GM21723 (cell line): ENCODE measurements around the gene PIEZO1.
"Not testable (repeated sequence)": the region's sequence is repeated elsewhere in the genome, so short reads cannot be mapped to it uniquely, and the experiment has no call there.

Experiments used
- ATAC-seq: cut with Tn5 transposase; IDR thresholded peaks from one replicate; pipeline ENCODE4 v1.9.1; 2021; ENCODE audit warnings: mild to moderate bottlenecking, moderate library complexity; ENCODE audit not compliant: unreplicated experiment

PIEZO1 gene

DNA sequence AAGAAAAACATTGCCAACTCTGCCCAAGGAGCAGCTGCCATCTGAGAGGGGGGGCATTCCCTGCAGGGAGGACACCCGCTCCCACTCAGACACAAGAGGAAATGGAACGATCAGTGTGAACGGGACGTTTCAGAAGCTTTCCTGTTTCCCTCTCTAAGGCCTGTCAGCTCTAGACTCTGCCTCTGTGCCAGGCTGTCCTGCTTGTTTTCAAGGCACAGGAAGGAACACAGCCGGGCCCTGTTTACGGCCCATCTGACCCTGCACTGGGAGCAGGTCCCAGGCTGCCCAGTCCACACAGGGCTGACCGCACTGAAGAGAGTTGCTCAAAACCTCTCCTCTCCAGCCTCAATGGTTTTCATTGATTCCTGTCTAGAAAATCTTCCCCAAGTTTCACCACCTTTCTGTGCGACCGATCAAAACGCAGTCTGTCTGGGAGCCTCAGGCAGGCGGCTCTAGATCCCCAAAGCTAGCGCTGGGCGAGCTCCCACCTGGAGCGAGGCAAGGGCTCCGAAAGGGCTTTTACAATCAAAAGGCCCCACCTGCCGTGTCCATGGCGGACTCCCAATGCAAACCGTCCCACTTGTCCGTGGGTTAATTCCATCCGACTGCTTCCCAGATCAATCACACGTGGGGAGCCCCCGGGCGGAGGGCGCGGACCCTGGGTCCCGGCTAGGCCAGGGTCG is 1.5 kb downstream of the PIEZO1 start:
- no peak for ATAC-seq

DNA sequence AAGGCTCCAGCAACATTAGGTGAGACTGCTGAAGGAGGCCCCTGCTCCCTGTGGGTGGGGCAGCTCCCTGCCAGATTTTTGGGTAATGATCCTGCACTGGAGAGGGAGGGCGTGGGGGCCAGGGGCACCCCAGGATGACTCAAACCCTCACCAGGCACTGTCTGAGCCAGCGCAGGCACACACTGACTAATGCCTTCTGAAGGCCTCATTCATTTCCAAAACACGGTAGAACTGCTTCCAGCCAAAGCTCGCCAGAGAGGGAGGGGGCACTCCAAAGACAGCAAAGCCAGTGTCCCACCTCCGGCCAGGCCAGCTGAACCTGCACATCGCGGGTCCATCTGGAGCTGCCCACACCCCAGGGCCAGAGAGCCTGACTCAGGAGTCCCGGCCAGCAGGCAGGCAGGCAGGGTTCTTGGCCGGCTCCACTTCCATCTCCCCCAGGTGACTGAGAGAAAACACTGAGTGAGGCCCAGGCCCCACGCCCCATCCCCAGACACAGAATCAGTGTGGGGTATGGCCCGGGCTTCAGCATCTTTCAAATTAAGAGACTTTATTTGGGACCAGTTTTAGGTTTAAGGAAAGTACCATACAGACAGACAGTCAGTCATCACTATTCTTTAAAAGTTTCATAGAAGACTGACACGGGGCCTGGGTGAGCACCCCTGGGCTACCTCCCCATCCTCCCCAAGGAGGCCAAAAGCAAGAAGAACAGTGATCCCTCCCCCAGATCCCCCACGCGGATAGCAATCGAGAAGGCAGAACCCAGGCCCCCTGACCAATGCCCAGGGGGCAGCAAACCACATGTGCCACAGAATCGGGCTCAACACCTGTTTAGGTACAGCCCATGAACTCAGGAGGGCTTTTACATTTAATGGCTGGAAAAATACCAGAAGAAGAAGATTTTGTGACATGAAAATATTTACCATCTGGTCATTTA is 2.3 kb downstream of the PIEZO1 start:
- no peak for ATAC-seq

DNA sequence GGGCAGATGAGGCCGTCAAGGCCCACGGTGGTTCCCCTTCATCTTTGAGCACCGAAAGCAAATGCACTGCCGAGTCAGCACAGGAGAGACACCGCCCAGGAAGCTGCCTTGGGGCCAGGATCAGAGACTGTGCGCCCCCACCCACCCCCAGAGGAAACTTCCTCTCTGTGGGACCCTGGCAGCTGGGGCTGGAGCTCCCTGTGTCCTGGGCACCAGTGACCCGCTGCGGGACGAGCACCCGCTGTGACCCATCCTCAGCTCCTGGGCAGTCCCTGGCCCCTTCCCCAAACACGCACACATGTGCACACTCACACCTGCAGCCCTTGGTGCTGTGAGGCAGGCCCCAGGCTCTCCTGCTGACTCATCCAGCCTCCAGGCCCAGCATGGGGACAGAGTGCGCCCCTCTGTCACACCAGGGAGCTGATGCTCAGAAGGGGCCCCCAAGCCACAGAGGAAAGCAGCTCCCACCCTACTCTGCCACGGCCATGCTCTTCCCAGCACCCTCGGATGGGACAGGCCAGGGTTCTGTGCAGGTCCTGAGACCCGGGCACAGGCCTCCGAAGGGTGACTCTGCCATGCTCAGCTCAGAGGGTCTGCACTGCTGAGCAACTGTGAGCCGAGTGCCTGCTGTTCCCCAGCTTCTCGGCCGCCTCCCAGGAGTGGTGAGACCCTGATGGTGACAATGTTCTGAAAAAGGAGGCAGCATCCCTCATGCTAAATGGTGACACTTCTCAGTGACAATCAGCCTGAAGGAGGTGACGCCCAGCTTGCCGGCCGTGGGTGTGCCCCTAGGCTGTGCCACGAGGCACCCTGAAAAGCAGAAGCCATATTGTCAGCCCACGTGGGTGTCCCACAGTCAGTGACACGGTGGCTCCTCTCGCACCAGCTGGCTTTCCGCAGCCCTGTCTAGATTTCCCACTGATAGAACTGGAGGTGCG is 3.6 kb downstream of the PIEZO1 start:
- no peak for ATAC-seq

DNA sequence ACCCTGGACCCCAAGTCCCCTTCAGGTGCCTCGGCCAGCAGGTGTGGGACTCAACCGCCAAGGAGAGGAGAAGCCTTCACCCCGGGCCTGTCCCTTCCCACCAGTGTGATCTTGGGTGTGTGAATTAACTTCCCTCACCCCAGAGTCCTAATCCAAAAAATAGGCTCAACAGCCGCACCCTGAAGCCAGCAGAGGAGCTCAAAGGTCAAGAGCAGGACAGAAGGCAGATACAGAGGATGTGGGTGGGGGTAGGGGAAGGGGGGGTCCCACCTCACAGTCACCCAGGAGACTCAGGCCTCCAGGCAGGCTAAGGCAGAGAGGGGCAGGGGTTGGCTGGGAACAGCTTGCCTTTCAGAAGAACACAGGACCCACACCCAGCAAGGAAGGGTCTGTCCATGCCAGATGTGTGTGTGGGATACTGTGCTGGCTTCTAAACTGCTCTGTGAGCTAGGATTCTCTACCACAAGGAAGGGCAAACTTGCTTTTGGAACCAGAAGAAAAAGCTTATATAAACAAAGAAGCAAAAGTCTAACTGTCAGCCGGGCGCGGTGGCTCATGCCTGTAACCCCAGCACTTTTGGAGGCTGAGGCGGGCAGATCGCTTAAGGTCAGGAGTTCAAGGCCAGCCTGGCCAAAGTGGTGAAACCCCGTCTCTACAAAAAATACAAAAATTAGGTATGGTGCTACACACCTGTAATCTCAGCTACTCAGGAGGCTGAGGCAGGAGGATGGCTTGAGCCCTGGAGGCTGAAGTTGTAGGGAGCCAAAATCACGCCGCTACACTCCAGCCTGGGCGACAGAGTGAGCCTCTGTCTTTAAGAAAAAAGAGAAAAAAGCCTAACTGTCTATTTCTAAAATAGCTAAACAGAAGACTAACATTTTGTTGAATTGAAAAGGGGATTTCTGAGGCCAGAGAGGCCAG is 4.6 kb downstream of the PIEZO1 start:
- ATAC-seq: no peak

DNA sequence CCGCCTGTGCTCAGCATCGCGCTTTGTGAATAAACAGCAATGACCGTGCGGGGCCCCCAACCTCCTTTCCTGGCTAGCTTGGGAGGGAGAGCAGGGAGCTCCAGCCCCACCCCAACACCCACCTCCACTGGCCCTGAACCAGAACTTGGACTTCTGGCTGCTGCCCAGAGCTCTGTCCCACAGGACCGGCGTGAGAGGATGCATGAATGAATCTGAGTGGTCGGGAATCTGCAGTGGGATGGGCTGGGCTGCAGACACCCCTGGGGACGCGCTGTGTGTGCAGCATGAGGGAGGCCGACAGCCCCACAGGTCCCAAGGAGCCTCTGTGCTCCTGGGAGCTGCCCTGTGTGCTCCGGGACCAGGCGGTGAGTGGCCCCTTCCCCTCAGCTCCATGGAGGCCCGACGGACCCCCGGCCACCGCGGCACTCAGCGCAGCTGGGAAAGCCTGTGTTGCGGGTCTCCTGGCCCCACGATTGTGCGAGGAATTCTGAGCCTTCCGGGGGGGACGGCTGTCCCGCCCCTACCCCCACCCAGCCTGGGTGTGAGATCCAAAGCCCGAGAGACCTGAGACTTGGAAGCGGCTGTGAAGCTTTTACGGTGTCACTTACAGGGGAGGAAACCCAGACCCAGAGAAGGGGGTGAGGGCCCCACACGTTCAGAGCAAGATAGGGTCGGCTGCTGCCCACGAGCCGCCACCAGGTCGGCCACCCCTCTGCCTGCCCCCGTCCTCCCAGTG is 5.4 kb downstream of the PIEZO1 start:
- ATAC-seq: no peak

DNA sequence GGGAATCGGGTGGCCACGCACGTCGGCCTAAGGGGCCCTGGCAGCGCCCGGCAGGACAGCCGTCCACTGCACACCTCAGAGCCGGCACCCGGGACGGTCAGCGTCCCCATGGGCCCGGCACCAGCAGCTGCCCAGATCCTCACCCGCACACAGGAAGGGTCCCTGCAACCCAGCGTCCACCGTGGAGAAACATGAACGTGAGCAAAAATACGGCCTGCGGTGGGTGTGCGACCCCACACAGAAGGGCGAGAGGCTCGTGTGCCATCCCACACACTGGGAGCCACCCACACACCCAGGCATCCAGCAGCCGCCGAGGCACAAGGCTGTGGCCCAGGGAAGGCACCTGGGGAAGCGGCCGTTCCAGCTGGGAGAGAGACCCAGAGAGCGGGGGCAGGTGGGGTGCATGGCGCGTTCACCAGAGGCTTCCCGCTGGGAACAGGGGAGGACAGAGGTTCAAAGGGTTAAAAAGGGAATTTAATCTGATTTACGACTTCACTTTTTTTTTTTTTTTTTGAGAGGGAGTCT is 6.4 kb downstream of the PIEZO1 start:
- no peak for ATAC-seq

DNA sequence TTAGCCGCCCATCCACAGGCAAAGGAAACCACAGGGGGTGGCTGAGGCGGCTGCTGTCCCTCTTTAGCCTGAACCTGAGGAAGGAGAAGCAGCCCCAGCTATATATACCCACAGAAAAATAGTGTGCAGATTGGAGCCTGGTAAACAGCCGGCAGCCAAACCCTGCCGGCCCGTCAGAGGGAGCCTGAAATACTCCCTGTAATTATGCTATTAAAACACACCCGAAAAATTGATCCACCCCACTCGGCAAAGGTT is 6.8 kb downstream of the PIEZO1 start:
- no peak for ATAC-seq

DNA sequence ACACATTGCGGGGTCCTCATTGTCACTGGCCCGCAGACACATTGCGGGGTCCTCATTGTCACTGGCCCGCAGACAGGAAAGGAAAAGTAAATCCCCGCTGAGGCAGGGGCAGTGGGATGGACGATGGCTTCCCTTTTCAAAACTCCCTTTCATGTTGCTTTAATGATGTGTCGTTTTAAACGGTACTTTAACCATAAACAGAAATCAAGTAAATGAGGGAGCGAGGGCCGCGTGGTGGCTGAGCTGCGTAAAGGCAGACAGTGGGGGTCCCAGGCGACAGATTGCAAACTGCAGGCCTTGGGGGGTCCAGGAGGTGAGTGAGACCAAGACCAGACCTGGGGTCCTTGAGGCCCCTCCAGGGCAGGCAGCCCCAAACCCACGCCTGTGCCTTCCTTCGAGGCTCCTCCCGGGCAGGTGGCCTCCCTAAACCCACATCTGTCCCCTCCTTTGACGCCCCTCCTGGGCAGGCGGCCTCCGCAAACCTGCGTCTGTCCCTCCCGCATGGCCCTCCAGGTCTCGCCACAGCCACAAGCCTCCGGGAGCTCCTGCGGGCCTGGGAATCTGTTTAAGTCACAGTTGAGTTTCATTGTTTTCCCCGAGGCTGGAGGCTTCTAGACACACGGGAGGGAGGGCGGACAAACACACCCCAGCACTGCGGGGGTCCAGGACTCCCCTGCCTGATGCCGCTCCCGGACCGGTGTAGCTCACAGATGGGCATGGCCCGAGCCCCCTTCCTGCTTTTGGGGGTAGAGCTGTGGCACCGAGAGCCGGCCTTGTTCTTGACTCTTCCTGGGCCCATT is 7.3 kb downstream of the PIEZO1 start:
- no peak for ATAC-seq

DNA sequence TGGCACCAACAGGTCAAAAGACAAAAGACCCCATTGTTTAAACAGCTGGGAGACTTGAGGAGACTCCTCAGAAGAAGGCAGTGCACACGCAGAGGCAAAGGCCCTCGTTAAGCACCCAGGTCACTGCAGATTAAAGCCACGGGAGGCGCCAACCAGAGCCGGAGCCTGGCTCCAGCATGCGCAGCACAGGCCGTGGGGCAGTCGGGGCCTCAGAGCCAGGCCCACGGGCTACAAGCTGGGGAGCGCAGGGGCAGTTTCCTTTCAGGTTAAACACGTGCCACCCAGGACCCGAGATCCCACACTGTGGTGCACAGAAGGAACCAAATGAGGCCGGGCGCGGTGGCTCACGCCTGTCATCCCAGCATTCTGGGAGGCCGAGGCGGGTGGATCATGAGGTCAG is 9.2 kb downstream of the PIEZO1 start:
- no peak for ATAC-seq

DNA sequence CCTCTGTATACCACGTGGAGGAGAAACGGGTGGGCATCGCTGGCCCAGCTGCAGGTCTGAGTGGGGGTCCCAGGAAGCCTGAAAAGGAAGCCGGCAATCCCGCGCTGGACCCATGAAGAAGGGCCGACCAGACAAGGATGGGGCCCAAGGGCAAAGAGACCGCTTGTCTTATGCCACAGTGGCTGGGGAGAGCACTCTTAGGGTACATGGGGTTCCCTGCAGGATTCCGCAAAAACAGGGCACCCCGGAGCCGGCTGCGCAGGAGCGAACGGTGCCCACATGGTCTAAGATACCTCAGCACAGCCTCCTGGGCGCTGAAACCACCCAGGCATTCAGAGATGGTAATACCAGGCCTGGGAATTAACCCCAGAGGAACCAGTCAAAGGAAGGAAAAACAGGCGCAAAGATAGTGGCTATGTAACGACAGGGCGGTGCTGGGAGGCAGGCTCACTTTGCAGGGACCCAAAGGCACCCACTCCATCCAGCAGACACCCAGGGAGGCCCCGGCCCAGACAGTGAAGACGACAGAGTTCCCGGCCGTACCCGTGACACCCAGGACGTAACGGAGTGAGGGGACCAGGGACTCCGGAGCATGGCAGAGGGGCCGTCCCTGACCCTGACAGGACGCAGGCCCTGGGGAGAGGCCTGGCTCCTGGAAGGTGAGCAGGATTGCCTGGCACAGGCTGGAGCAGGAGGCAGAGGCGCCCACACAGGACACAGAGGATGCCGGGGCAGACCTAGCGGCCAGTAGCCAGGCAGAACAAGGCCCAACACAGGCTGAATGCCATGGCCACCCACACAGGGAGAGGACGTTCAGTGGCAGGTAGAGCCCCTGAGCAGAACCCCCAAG is 10.3 kb downstream of the PIEZO1 start:
- ATAC-seq: no peak

DNA sequence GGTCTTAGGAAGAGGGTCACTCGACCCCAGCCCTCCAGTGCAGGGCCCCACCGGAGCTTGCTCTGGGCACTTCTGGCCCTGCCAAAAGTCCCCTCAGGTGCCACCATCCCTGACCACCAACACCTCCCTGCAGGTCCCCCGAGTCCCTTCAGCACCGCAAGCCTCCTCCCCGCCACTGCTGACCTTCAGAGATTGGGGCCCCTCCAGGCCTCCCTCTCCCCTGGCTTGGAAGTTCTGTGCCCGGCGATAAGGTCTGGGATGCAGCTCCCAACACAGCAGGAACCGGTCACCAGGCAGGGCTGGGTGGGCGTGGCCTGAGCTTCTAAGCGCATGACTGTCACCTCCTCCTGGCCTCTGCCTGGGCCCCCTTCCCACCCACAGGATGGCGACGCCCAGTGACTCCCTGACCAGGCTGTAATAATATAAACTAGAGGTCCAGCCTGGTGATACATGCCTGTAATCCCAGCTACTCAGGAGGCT is 11.2 kb downstream of the PIEZO1 start:
- no peak for ATAC-seq

DNA sequence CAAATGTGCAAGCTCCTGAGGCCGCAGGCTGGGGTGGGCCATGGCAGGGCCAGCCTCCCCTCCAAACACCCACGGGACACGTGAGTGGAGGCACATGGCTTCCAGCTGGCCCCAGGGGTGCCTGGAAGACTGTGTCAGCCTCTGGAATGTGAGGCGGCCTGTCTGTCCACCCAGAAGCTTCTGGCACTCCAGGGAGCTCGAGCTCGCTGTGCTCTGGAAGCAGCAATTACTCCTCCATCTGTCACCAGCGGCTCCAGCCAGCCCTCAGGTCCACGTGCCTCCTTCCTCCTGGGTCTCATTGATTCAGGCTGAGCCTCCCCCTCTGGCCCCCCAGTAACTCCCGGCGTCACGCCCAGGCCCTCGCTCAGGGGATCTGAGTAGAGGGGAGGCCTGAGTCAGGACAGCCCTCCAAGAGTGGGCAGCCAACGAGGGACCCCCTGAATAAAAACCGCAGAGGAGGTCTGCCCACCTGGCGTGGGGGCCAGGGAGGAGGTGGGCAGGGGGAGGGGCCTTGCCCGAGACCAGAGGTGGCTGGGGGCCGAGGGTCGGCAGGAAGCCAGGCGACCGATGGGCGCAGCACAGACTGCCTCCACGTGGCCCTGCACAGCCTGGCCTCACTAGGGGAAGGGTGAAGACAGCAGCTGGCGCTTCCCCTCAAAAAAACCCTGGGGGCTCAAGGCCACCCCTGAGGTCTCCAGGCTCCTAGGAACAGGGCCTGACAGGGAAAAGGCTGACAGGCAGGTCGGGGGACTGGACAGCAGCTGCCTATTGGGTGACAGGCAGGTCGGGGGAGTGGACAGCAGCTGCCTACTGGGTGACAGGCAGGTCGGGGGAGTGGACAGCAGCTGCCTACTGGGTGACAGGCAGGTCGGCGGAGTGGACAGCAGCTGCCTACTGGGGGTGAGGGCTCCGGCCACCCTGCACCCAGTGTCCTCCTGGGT is 11.9 kb downstream of the PIEZO1 start:
- no peak for ATAC-seq

DNA sequence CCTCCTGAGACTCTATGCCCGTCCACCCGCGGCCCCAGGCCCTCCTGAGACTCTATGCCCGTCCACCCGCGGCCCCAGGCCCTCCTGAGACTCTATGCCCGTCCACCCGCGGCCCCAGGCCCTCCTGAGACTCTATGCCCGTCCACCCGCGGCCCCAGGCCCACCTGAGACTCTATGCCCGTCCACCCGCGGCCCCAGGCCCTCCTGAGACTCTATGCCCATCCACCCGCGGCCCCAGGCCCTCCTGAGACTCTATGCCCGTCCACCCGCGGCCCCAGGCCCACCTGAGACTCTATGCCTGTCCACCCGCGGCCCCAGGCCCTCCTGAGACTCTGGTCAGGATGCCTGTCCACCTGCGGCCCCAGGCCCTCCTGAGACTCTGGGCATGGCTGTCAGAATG is 13.2 kb downstream of the PIEZO1 start:
- ATAC-seq: not testable (repeated sequence)

DNA sequence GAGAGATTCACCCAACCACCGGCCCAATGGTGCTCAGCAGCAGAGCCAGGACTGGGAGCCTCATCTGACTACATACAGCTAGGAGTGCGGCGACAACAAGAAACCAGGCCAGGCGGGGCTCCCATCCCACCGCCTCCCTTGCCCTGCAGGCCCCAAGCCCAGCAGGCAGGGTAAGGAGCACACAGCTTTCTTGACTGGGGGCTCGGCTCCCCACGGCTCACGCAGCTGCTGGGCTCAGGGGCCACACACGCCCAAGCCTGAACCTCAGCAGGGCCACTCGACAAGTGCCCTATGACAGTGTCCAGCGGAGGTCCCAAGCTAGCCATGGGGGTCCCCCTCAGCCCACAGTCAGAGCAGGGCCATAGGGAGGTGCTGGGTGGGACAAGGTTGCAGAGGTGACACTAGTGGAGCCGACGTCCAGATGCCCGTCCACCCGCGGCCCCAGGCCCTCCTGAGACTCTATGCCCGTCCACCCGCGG is 13.7 kb downstream of the PIEZO1 start:
- no peak for ATAC-seq

DNA sequence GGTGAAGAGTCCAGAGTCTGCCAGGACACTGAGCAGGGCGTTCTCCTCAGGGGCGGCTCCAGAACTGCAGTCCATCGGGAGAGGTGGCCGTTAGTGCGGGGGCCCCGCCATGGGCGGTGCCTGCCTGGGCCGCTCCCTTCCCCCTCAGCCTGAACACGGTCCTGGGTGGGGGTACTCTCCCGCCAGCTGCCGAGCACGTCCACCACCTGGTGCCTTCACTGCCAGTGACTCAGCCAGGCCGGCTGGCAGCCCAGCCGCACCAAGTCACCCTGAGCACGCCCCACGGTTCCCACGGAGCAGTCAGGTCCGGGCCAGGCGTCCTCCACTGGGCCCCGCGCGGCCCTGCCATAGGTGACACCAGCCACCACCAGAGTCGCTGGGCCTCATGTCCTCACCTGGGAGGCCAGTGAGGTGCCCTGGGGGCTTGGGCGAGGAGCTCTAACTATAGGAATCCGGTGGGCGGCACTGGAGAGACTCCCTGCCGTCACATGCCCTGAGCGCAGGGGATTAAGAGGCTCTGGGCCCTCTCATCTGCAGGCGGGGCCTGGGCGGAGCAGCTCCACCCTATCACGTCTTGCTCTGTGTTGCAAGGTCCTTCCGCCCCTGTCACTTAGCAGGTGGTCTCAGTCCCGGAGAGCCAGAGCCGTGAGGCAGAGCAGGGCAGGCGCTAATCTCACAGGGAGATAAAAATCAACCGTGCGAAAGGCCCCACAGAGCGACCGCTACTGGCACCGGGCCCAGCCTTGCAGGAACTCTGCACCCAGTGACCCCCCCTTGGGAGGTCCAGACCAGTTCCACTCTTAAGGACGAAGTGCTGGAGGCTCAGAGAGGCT is 14.3 kb downstream of the PIEZO1 start:
- no peak for ATAC-seq
